Skeletal muscle satellite cell (primary cell): ENCODE results near the gene KMT2A.
"Not testable (repeated sequence)": the region's sequence is repeated elsewhere in the genome, so short reads cannot be mapped to it uniquely, and the experiment has no call there.

ENCODE experiments used
- H3K27me3 ChIP-seq: 2 replicates; pipeline ENCODE4 v1.7.0; 2013; ENCODE audit warnings: low read length; ENCODE audit not compliant: control insufficient read depth, insufficient read depth
- H3K36me3 ChIP-seq: 2 replicates; pipeline ENCODE4 v1.7.0; 2013; ENCODE audit warnings: mild to moderate bottlenecking, control low read depth, low read length; ENCODE audit not compliant: insufficient read depth
- H3K4me1 ChIP-seq: 2 replicates; pipeline ENCODE4 v1.7.0; 2013; ENCODE audit warnings: low read length; ENCODE audit not compliant: control insufficient read depth, insufficient read depth
- H3K4me2 ChIP-seq: 2 replicates; pipeline ENCODE4 v1.7.0; 2013; ENCODE audit warnings: mild to moderate bottlenecking, low read length
- H3K4me3 ChIP-seq: 2 replicates; pipeline ENCODE4 v1.7.0; 2013; ENCODE audit warnings: low read length
- H3K9ac ChIP-seq: 2 replicates; pipeline ENCODE4 v1.7.0; 2013; ENCODE audit warnings: mild to moderate bottlenecking, low read depth, low read length, moderate library complexity
- H3K9me3 ChIP-seq: replicated peaks from 2 replicates; pipeline ENCODE4 v1.7.0; 2013; ENCODE audit warnings: mild to moderate bottlenecking, control low read depth, low read length

Gene KMT2A

GRCh38 chr11:118449316-118449918, 13.1 kb downstream of the KMT2A start:
- Histone ChIP-seq H3K9ac (no peak overlapping the region), H3K4me3 (no peak overlapping the region), H3K4me2 (no peak overlapping the region), H3K27me3 (no peaks in the 10 kb centered on the region), H3K36me3 (peaks cover 6% of the 10 kb centered on the region), H3K4me1 (peaks cover 8% of the 10 kb centered on the region), H3K9me3 (no peaks in the 10 kb centered on the region)

- H3K4me3 ChIP-seq, result no peak overlapping the region
- no peak overlapping the region for H3K9ac ChIP-seq
- H3K4me1 ChIP-seq, result peaks cover 8% of the 10 kb centered on the region
- H3K4me2 ChIP-seq, result no peak overlapping the region
- H3K9me3 ChIP-seq, result no peaks in the 10 kb centered on the region
- H3K36me3 ChIP-seq, result peaks cover 6% of the 10 kb centered on the region
- no peaks in the 10 kb centered on the region for H3K27me3 ChIP-seq
Observed at GRCh38 chr11:118450451-118450850, 14.2 kb downstream of the KMT2A start.

- Histone ChIP-seq H3K27me3 (no peaks in the 10 kb centered on the region), H3K4me3 (no peak overlapping the region), H3K4me2 (no peak overlapping the region), H3K4me1 (no peaks in the 10 kb centered on the region), H3K9me3 (no peaks in the 10 kb centered on the region), H3K36me3 (no peaks in the 10 kb centered on the region), H3K9ac (no peak overlapping the region)
Observed at GRCh38 chr11:118462178-118462577, 25.9 kb downstream of the KMT2A start.

DNA sequence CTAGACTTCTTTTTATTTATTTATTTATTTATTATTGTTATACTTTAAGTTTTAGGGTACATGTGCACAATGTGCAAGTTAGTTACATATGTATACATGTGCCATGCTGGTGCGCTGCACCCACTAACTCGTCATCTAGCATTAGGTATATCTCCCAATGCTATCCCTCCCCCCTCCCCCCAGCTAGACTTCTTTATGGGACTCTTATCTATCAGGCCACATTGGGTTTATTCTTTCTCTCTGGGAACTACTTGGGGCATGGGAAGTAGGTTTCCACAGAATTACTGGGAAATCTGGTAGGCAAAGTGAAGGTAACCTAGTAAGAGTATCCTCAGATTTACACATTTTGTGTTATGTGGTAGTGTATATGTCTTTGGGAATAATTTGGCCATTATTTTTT, 32.7 kb downstream of the KMT2A start:
- peaks cover 28% of the 10 kb centered on the region for H3K36me3 ChIP-seq
- not testable (repeated sequence) for H3K27me3 ChIP-seq, H3K4me1 ChIP-seq, H3K9ac ChIP-seq, H3K4me2 ChIP-seq, H3K4me3 ChIP-seq, H3K9me3 ChIP-seq

DNA sequence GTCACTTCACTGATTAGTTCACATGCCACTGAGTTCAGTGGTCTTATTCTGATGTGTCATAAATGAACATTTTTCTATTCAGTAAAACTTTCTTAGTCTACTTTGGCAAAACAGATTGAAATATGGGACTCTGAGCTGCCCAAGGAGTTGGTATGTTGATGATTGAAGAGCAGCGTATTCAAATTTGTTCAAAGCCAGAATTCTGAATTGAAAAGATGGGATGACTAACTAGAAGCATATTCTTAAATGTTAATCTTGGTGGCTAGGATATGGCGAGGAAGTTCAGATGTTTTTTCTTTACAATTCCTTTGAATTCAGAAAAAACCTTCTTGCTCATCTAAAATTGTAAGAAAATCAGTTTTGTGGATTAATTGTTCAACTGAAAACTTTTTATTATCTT, 34.7 kb downstream of the KMT2A start:
- Histone ChIP-seq H3K9ac (no peak overlapping the region), H3K36me3 (peaks cover 31% of the 10 kb centered on the region), H3K9me3 (no peaks in the 10 kb centered on the region)

GRCh38 chr11:118473537-118473936, 37.2 kb downstream of the KMT2A start:
- Histone ChIP-seq H3K4me3 (no peak overlapping the region), H3K9ac (no peak overlapping the region), H3K27me3 (no peaks in the 10 kb centered on the region), H3K4me2 (no peak overlapping the region), H3K36me3 (peaks cover 44% of the 10 kb centered on the region), H3K4me1 (peaks cover 6% of the 10 kb centered on the region), H3K9me3 (no peaks in the 10 kb centered on the region)

More for the DNA sequence above, 34.7 kb downstream of the KMT2A start:
- no peaks in the 10 kb centered on the region for H3K27me3 ChIP-seq
- H3K4me2 ChIP-seq, result no peak overlapping the region
- H3K4me1 ChIP-seq, result no peaks in the 10 kb centered on the region
- H3K4me3 ChIP-seq, result no peak overlapping the region

DNA sequence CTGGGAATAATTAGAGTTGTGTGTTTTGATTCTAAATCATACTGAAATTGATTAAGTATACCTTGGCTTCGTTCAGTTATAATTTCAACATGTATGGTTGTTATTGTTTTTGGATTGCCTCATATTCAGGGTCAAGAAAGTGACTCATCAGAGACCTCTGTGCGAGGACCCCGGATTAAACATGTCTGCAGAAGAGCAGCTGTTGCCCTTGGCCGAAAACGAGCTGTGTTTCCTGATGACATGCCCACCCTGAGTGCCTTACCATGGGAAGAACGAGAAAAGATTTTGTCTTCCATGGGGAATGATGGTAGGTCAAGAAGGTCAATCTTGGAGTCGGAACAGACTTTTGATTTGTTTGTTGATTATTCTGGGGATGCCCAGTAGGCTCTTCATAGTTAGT, 40.4 kb downstream of the KMT2A start:
- no peaks in the 10 kb centered on the region for H3K9me3 ChIP-seq
- peak overlapping the region; percentile 22 for H3K4me2 ChIP-seq
- H3K27me3 ChIP-seq, result no peaks in the 10 kb centered on the region
- peaks cover 64% of the 10 kb centered on the region for H3K36me3 ChIP-seq
- no peak overlapping the region for H3K4me3 ChIP-seq
- peaks cover 6% of the 10 kb centered on the region for H3K4me1 ChIP-seq
- no peak overlapping the region for H3K9ac ChIP-seq

- H3K36me3 ChIP-seq, result peaks cover 73% of the 10 kb centered on the region
- not testable (repeated sequence) for H3K9me3 ChIP-seq, H3K4me2 ChIP-seq, H3K4me3 ChIP-seq, H3K27me3 ChIP-seq, H3K4me1 ChIP-seq, H3K9ac ChIP-seq
Observed at GRCh38 chr11:118481238-118481637, 44.9 kb downstream of the KMT2A start.

- no peak overlapping the region for H3K4me2 ChIP-seq
- H3K4me1 ChIP-seq, result no peaks in the 10 kb centered on the region
- no peaks in the 10 kb centered on the region for H3K27me3 ChIP-seq
- H3K4me3 ChIP-seq, result no peak overlapping the region
- no peak overlapping the region for H3K9ac ChIP-seq
- H3K36me3 ChIP-seq, result peaks cover 53% of the 10 kb centered on the region
- no peaks in the 10 kb centered on the region for H3K9me3 ChIP-seq
Observed at GRCh38 chr11:118484405-118484804, 48.1 kb downstream of the KMT2A start.

- no peaks in the 10 kb centered on the region for H3K9me3 ChIP-seq
- no peaks in the 10 kb centered on the region for H3K27me3 ChIP-seq
- H3K4me3 ChIP-seq, result no peak overlapping the region
- H3K36me3 ChIP-seq, result peaks cover 54% of the 10 kb centered on the region
- no peaks in the 10 kb centered on the region for H3K4me1 ChIP-seq
- no peak overlapping the region for H3K4me2 ChIP-seq
- H3K9ac ChIP-seq, result no peak overlapping the region
Observed at GRCh38 chr11:118485273-118485672, 49.0 kb downstream of the KMT2A start.

DNA sequence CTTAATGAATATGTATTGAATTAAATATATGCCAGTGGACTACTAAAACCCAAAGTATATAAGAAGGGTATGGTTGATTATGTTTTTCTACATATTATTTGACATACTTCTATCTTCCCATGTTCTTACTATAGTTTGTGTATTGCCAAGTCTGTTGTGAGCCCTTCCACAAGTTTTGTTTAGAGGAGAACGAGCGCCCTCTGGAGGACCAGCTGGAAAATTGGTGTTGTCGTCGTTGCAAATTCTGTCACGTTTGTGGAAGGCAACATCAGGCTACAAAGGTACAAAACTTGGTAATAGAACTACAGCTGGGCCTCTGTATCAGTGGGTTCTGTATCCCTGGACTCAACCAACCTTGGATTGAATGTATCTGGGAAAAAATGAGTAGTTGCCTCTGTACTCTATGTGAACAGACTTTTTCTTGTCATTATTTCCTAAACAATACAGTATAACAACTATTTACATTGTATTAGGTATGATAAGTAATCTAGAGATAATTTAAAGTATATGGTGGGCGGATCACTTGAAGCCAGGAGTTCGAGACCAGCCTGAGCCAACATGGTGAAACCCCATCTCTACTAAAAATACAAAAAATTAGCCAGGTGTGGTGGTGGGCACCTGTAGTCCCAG, 52.3 kb downstream of the KMT2A start:
- Histone ChIP-seq H3K4me2 (no peak overlapping the region), H3K27me3 (no peaks in the 10 kb centered on the region), H3K9me3 (no peaks in the 10 kb centered on the region)

DNA sequence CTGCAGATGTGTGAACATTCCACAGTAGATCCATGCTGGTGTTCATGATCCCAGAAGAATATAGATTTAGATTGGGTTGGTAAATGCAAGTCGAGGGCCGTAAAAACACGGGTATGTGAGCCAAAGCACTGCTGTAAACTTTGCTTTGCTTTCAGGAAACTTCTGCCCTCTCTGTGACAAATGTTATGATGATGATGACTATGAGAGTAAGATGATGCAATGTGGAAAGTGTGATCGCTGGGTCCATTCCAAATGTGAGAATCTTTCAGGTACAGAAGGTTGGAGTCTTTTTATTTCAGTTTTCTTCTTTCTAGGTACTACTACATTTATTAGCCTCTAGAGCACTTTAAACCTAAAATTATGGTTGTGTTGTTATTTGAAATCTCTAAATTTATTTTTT, 54.7 kb downstream of the KMT2A start:
- Histone ChIP-seq H3K4me1 (no peaks in the 10 kb centered on the region), H3K4me3 (no peak overlapping the region), H3K9me3 (no peaks in the 10 kb centered on the region), H3K4me2 (no peak overlapping the region), H3K9ac (no peak overlapping the region), H3K36me3 (peaks cover 42% of the 10 kb centered on the region), H3K27me3 (no peaks in the 10 kb centered on the region)

More for the DNA sequence above, 52.3 kb downstream of the KMT2A start:
- Histone ChIP-seq H3K4me1 (no peaks in the 10 kb centered on the region), H3K9ac (no peak overlapping the region), H3K4me3 (no peak overlapping the region), H3K36me3 (peaks cover 42% of the 10 kb centered on the region)
